ENCODE data around the gene ZSWIM1.

ZSWIM1 gene

DNA sequence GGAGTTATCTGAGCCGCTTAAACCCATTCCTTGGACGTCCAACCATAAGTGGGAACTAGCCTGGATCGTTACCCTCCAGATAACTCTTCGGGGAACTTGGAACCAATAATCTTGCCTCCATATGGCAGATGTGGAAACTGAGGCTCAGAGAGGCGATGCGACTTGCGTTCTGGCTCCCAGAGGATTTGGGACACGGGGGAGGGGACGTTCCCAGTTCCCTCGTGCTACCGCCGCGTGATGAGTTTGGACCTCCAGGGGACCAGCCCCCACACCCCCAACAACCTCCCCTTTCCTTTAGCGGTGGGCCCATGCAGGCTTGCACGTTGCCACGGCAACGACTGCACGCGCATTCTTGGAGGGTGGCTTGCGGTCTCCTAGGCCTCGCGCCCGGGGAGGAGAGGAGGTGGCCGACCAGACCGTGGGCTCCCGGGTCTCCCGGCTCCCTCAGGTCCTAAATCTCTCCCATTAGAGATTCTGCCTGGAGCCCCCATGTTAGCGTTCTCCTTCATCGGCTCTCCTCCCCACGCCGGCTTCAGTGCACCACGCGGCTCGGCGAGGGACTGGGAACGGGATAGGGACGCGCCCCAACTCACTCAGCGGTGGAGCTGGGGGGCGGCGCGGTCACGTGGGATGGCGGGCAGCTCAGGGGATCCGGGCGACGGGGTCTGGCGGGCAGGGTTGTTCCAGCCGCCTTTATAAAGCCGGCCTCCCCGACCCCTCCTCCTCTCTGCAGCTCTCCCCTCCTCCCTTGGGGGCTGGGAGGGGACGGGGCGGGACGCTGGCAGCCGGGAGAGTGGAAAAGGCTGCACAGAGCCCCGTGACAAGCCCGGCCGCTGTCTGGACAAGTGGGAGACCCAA lies 30.7 kb downstream of the ZSWIM1 start, which contains the start of gene PLTP:
TSS of gene PLTP (minus strand) at position 670 of the 858 bp plus-strand sequence. CDS start 703 bp downstream, outside the sequence.
- no peak for TF ChIP-seq ZFX (IDR thresholded peaks at IDR 0.05; ENCODE audit: borderline replicate concordance)
- TF ChIP-seq, protein P1, sequence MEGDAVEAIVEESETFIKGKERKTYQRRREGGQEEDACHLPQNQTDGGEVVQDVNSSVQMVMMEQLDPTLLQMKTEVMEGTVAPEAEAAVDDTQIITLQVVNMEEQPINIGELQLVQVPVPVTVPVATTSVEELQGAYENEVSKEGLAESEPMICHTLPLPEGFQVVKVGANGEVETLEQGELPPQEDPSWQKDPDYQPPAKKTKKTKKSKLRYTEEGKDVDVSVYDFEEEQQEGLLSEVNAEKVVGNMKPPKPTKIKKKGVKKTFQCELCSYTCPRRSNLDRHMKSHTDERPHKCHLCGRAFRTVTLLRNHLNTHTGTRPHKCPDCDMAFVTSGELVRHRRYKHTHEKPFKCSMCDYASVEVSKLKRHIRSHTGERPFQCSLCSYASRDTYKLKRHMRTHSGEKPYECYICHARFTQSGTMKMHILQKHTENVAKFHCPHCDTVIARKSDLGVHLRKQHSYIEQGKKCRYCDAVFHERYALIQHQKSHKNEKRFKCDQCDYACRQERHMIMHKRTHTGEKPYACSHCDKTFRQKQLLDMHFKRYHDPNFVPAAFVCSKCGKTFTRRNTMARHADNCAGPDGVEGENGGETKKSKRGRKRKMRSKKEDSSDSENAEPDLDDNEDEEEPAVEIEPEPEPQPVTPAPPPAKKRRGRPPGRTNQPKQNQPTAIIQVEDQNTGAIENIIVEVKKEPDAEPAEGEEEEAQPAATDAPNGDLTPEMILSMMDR (IDR thresholded peaks at IDR 0.05), result no peak
- H3K27ac ChIP-seq, result peak within 1 kb of the TSS; percentile 72

DNA sequence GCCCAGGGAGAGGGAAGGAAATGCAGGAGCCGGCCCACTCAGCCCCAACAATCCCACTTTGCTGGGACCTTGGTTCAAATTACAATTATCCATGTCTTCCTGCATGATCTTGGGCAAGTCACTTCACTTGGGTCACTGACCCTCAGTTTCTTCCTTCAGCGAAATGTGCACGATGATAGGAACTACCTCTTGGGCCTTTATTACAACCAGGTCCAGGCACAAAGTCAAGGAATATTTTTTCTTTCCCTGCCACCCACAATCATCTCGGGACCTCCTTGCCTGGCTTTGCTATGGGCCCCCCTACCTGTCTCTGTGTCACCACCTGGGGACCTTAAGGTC lies 31.3 kb downstream of the ZSWIM1 start:
- H3K27ac ChIP-seq, result no peak overlapping the region

DNA sequence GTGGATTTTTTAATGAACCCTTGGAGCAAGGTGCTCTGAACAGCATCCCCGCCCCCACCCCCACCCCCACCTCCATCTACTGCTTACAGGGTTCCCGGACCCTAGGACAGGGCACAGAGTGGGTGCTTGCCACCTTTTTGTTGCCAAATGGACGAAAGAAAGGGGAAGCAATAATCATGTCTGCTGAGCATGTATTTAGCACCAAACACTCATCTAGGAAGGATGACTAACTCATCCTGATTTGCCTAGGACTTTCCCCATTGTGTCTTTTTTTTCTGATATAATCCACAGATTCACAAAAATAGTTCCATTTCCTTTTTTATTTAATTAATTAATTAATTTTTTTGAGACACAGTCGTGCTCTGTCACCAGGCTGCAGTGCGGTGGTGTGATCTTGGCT lies 32.1 kb downstream of the ZSWIM1 start:
- TF ChIP-seq, protein P1 (IDR thresholded peaks at IDR 0.05), result no peak
- no peak for TF ChIP-seq ZFX (IDR thresholded peaks at IDR 0.05; ENCODE audit: borderline replicate concordance)
- no peak overlapping the region for H3K27ac ChIP-seq

More for the DNA sequence above, 31.3 kb downstream of the ZSWIM1 start:
- TF ChIP-seq, protein P1 (IDR thresholded peaks at IDR 0.05), result no peak
- no peak for TF ChIP-seq ZFX (IDR thresholded peaks at IDR 0.05; ENCODE audit: borderline replicate concordance)

DNA sequence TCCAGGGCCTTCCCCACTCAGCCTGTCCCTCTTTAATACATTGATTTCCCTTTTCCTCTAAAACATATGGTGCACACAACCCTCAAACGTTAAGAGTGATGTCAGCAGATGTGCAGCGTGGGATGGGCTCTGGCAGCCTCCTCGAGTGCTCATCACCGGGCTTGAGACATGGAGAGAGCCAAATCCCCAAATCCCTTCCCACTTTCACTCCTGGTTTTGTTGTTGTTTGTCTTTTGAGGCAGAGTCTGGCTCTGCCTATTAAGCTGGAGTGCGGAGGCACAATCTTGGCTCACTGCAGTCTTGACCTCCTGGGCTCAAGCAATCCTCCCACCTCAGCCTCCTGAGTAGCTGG lies 36.7 kb downstream of the ZSWIM1 start:
- H3K27ac ChIP-seq, result no peak overlapping the region
- no peak for TF ChIP-seq ZFX (IDR thresholded peaks at IDR 0.05; ENCODE audit: borderline replicate concordance)
- TF ChIP-seq, protein P1 (IDR thresholded peaks at IDR 0.05), result no peak

DNA sequence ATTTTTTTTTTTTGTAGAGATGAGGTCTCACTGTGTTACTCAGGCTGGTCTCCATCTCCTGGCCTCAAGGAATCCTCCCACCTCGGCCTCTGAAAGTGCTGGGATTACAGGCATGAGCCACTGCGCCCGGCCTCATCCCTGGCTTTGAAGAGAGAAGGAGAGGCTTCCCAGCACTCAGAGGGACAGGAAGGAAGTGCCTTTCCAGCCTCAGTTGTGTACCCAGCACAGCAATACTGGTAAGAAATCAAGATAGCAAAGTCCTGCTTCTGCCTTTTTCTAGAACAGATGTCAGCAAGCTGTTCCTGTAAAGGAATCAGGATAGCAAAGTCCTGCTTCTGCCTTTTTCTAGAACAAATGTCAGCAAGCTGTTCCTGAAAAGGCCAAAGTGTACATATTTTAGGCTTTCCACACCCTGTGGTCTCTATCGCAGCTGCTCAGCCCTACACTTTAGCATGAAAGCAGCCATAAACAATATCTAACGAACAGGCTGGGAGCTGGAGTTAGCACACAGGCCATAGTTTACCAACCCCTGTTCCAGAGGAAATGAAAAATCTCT lies 37.2 kb downstream of the ZSWIM1 start:
- no peak for TF ChIP-seq ZFX (IDR thresholded peaks at IDR 0.05; ENCODE audit: borderline replicate concordance)
- TF ChIP-seq, protein P1 (IDR thresholded peaks at IDR 0.05), result no peak
- H3K27ac ChIP-seq, result no peak overlapping the region

DNA sequence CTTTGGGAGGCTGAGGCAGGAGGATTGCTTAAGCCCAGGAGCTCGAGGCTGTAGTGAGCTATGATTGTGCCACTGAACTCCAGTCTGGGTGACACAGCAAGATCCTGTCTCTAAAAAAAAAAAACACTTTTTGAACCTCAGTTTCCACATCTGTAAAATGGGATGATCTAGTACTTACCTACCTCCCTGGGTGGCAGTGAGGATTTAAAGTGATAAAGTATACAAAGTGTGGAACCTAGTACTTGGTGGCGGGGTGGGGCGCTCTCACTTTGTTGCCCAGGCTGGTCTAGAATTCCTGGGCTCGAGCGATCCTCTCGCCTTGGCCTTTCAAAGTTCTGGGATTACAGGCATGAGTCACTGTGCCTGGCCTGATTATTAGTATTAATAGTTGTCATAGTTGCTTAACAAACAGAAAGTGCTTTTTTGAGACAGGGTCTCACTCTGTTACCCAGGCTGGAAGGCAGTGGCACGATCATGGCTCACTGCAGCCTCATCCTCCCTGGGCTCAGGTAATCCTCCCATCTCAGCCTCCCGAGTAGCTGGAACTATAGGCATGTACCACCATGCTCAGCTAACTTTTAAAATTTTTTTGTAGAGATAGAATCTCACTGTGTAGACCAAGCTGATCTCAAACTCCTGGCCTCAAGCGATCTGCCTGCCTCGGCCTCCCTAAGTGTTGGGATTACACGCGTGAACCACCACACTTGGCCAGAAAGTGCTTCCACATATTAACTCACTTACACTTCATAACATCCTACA lies 37.9 kb downstream of the ZSWIM1 start:
- no peak overlapping the region for H3K27ac ChIP-seq
- TF ChIP-seq, protein P1 (IDR thresholded peaks at IDR 0.05), result no peak
- no peak for TF ChIP-seq ZFX (IDR thresholded peaks at IDR 0.05; ENCODE audit: borderline replicate concordance)
